Activated naive CD4-positive, alpha-beta T cell treated with anti-CD3 and anti-CD28 coated beads, Interleukin-2, amount 50 U/mL, for 72 hours (primary cell): ENCODE results near the gene CARD19. TPM values are rescaled to one million over a fixed set of nuclear protein-coding genes. Genes with fewer than 3 reads are reported as not detected.

ENCODE experiments used
- total RNA-seq, 2 donors: library from RNA; stranded (reverse); gene quantifications; one replicate each; pipeline ENCODE4 v1.2.3, GENCODE V29; 2022

The CARD19 gene
- total RNA-seq, 2 donors from 2014 or later, result 58.1 to 82.6 TPM

Other genes with a start within 250 kb of the CARD19 start
- gene ZNF484, start 218.2 kb upstream of the CARD19 start, total RNA-seq, result 10 to 100 TPM in 1 of 2 donors, 1 to 10 TPM in 1; 8.1 to 12.5 TPM
- 10 to 100 TPM; 49.7 to 61.0 TPM for gene FGD3, start 148.7 kb upstream of the CARD19 start, total RNA-seq
- gene SUSD3, start 37.5 kb upstream of the CARD19 start, total RNA-seq, result 10 to 100 TPM; 70.7 to 81.9 TPM
- 10 to 100 TPM; 81.0 to 84.8 TPM for gene NINJ1, start 38.0 kb downstream of the CARD19 start, total RNA-seq
- 1 to 10 TPM; 2.6 to 3.8 TPM for gene WNK2, start 87.9 kb downstream of the CARD19 start, total RNA-seq